ENCODE data around the gene DNAJB4.
A peak's percentile ranks its signal among the peaks of the same experiment; 100 is the strongest.
"Not testable (repeated sequence)": the region's sequence is repeated elsewhere in the genome, so short reads cannot be mapped to it uniquely, and the experiment has no call there.

Gene DNAJB4

GRCh38 chr1:77991638-77992037 lies 13.1 kb upstream of the DNAJB4 start:
- DNase-seq (ENCODE audit: low spot score) = no peak

- no peak for DNase-seq (ENCODE audit: low spot score)
Measured at GRCh38 chr1:77994117-77994705, 10.5 kb upstream of the DNAJB4 start.

- no peak for DNase-seq (ENCODE audit: low spot score)
Measured at GRCh38 chr1:77996734-77997133, 8.0 kb upstream of the DNAJB4 start.

GRCh38 chr1:78000536-78000935 lies 4.2 kb upstream of the DNAJB4 start:
- DNase-seq (ENCODE audit: low spot score) = not testable (repeated sequence)

- peak; percentile 22 for DNase-seq (ENCODE audit: low spot score)
Measured at GRCh38 chr1:78003070-78003746, 1.5 kb upstream of the DNAJB4 start.

GRCh38 chr1:78003882-78004718 lies 639 bp upstream of the DNAJB4 start:
- peak; percentile 81 for DNase-seq (ENCODE audit: low spot score)

GRCh38 chr1:78005448-78005722 lies 646 bp downstream of the DNAJB4 start:
- no peak for DNase-seq (ENCODE audit: low spot score)

- peak; percentile 69 for DNase-seq (ENCODE audit: low spot score)
Measured at GRCh38 chr1:78005755-78006154, 1.0 kb downstream of the DNAJB4 start.

GRCh38 chr1:78006521-78006920 lies 1.8 kb downstream of the DNAJB4 start:
- DNase-seq (ENCODE audit: low spot score) = peak; percentile 28

- DNase-seq (ENCODE audit: low spot score) = no peak
Measured at GRCh38 chr1:78007677-78008341, 3.1 kb downstream of the DNAJB4 start.

- DNase-seq (ENCODE audit: low spot score) = no peak
Measured at GRCh38 chr1:78009276-78009675, 4.5 kb downstream of the DNAJB4 start.

- DNase-seq (ENCODE audit: low spot score) = no peak
Measured at GRCh38 chr1:78009836-78010235, 5.1 kb downstream of the DNAJB4 start.

- DNase-seq (ENCODE audit: low spot score) = no peak
Measured at GRCh38 chr1:78011050-78011449, 6.3 kb downstream of the DNAJB4 start.

GRCh38 chr1:78015148-78015547 lies 10.4 kb downstream of the DNAJB4 start:
- DNase-seq (ENCODE audit: low spot score) = no peak

- no peak for DNase-seq (ENCODE audit: low spot score)
Measured at GRCh38 chr1:78019024-78019423, 14.3 kb downstream of the DNAJB4 start.

GRCh38 chr1:78021134-78021533 lies 16.4 kb downstream of the DNAJB4 start:
- DNase-seq (ENCODE audit: low spot score) = not testable (repeated sequence)

GRCh38 chr1:78029793-78030192 lies 25.1 kb downstream of the DNAJB4 start:
- no peak for DNase-seq (ENCODE audit: low spot score)

GRCh38 chr1:78032996-78033796 lies 28.5 kb downstream of the DNAJB4 start:
- DNase-seq (ENCODE audit: low spot score) = no peak

GRCh38 chr1:78033797-78034172 lies 29.0 kb downstream of the DNAJB4 start:
- DNase-seq (ENCODE audit: low spot score) = no peak

- no peak for DNase-seq (ENCODE audit: low spot score)
Measured at GRCh38 chr1:78035121-78035520, 30.4 kb downstream of the DNAJB4 start.

GRCh38 chr1:78036450-78036849 lies 31.7 kb downstream of the DNAJB4 start:
- no peak for DNase-seq (ENCODE audit: low spot score)

- no peak for DNase-seq (ENCODE audit: low spot score)
Measured at GRCh38 chr1:78038071-78038470, 33.3 kb downstream of the DNAJB4 start.
